T-cell (primary cell): ENCODE measurements around the gene RHBG. TPM values are rescaled to one million over a fixed set of nuclear protein-coding genes. Genes with fewer than 3 reads are reported as not detected.

Experiments
- total RNA-seq, 35 experiments: library from RNA in 6 of 35; stranded (reverse) in 6 of 35; fragments of 120-200 nt in 1 of 35; gene quantifications; one replicate each; pipeline versions ENCODE4 v1.2.1 to v1.2.4 and lab custom pipeline; 2013 to 2026

RHBG gene
- total RNA-seq, 5 donors from 2014 or later (not counting 1 experiment from before 2014, with no cell fraction given), result 0.35 TPM; not detected in 4

Other genes with a start within 250 kb of the RHBG start
- 10 to 100 TPM in 1 of 5 donors, 1 to 10 TPM in 4; 1.5 to 12.0 (median 2.2) TPM for gene SEMA4A, start 215.6 kb upstream of the RHBG start, total RNA-seq
- gene SLC25A44, start 175.1 kb upstream of the RHBG start, total RNA-seq, result 10 to 100 TPM; 16.8 to 24.5 (median 21.4) TPM
- 10 to 100 TPM; 54.7 to 58.7 (median 57.6) TPM for gene PMF1, start 156.2 kb upstream of the RHBG start, total RNA-seq
- gene BGLAP, start 127.0 kb upstream of the RHBG start, total RNA-seq, result 1 to 10 TPM; 1.8 to 7.1 (median 5.2) TPM
- 1 to 10 TPM; 2.5 to 3.1 (median 2.9) TPM for gene PAQR6, start 121.2 kb upstream of the RHBG start, total RNA-seq
- gene SMG5, start 86.4 kb upstream of the RHBG start, total RNA-seq, result 10 to 100 TPM; 60.5 to 84.2 (median 81.3) TPM
- gene TMEM79, start 84.9 kb upstream of the RHBG start, total RNA-seq, result 10 to 100 TPM in 3 of 5 donors, 1 to 10 TPM in 2; 4.9 to 17.6 (median 17.3) TPM
- gene GLMP, start 73.5 kb upstream of the RHBG start, total RNA-seq, result 10 to 100 TPM; 18.7 to 25.4 (median 24.1) TPM
- under 1 TPM in 2 of 5 donors, not detected in 3; 0.39 to 0.88 TPM for gene VHLL, start 69.9 kb upstream of the RHBG start, total RNA-seq
- gene CCT3, start 30.9 kb upstream of the RHBG start, total RNA-seq, result 100 to 1,000 TPM in 4 of 5 donors, 10 to 100 TPM in 1; 87.2 to 138 (median 124) TPM
- under 1 TPM in 1 of 5 donors, not detected in 4; 0.93 TPM for gene TSACC, start 30.7 kb upstream of the RHBG start, total RNA-seq
- gene MEF2D, start 131.6 kb downstream of the RHBG start, total RNA-seq, result 100 to 1,000 TPM in 2 of 5 donors, 10 to 100 TPM in 3; 60.7 to 133 (median 79.3) TPM
- under 1 TPM in 4 of 5 donors, not detected in 1; 0.13 to 0.19 (median 0.18) TPM for gene IQGAP3, start 203.4 kb downstream of the RHBG start, total RNA-seq
- 10 to 100 TPM in 4 of 5 donors, 1 to 10 TPM in 1; 9.9 to 43.6 (median 16.4) TPM for gene TTC24, start 210.5 kb downstream of the RHBG start, total RNA-seq
- gene NAXE, start 222.6 kb downstream of the RHBG start, total RNA-seq, result 10 to 100 TPM; 32.4 to 47.7 (median 41.7) TPM
- 10 to 100 TPM; 34.3 to 41.6 (median 40.6) TPM for gene GPATCH4, start 232.3 kb downstream of the RHBG start, total RNA-seq